GM23338 (cell line): ENCODE results near the gene ATXN2.
A peak's percentile ranks its signal among the peaks of the same experiment; 100 is the strongest.

ENCODE experiments used
- CTCF ChIP-seq, 2 experiments: fragments of 200-600 bp in 1 of 2; sonication (generic) in 1 of 2; conservative IDR thresholded peaks; 2 replicates each; pipeline versions ENCODE4 v1.5.1 to v1.6.1; 2016 to 2017; ENCODE audit warnings: antibody characterized with exemption in 2 of 2, low read depth in 2 of 2, mild to moderate bottlenecking in 2 of 2, moderate library complexity in 1 of 2
- EZH2 ChIP-seq: fragments of 200-600 bp; sonication (generic); IDR thresholded peaks from one replicate; pipeline ENCODE4 v1.8.0; 2017; ENCODE audit warnings: antibody characterized with exemption, mild to moderate bottlenecking, low read depth; ENCODE audit not compliant: unreplicated experiment
- EZH2phosphoT487 ChIP-seq: fragments of 200-600 bp; sonication (generic); IDR thresholded peaks from one replicate; pipeline ENCODE4 v1.8.1; 2018; ENCODE audit warnings: antibody characterized with exemption; ENCODE audit not compliant: unreplicated experiment
- JUNB ChIP-seq: IDR thresholded peaks from one replicate; pipeline ENCODE4 v1.6.1; 2016; ENCODE audit warnings: antibody characterized with exemption; ENCODE audit not compliant: unreplicated experiment
- NANOG ChIP-seq: IDR thresholded peaks from 2 replicates; pipeline ENCODE4 v1.6.1; 2016; ENCODE audit warnings: antibody characterized with exemption, borderline replicate concordance
- POLR2AphosphoS5 ChIP-seq: IDR thresholded peaks from 2 replicates; pipeline ENCODE4 v1.6.1; 2016; ENCODE audit warnings: antibody characterized with exemption, low read depth
- REST ChIP-seq: IDR thresholded peaks from one replicate; pipeline ENCODE4 v1.6.1; 2018; ENCODE audit warnings: antibody characterized with exemption; ENCODE audit not compliant: unreplicated experiment
- STAT1 ChIP-seq: IDR thresholded peaks from one replicate; pipeline ENCODE4 v1.6.1; 2016; ENCODE audit warnings: antibody characterized with exemption; ENCODE audit not compliant: unreplicated experiment
- TF ChIP-seq, protein P1 (sequence below): fragments of 250-450 bp; sonication (Bioruptor Pico); IDR thresholded peaks from 2 replicates; pipeline ENCODE4 v1.5.0; 2020; ENCODE audit warnings: mild to moderate bottlenecking, moderate library complexity
- TF ChIP-seq, protein P2 (sequence below): IDR thresholded peaks from 2 replicates; pipeline ENCODE4 v1.6.1; 2016; ENCODE audit warnings: antibody characterized with exemption

DNA sequence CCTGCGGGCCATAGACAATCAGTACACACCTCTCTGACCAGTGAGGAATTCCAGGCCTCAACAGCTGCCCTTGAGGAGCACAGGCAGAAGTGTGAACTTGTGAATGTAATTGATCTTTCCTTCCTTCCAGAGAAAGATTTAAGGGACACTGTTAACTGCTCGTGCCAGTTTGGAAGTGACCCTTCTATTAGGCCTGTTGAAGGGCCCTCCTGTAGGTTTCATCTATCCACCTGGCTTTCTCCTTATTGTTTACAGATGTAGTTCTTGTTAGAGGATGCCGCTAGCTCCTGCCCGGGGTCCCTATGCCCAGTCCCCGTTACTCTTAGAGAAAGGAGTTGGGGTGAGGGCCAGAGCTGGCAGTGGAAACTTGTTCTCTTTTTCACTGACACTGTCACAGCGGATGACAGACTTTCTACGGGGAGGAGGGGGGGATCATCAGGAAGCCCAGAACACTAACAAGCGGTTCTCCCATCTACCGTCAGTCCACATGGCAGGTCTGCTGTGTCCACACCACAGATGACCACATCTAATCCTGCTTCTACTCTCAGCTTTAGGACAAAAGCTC, 150.8 kb downstream of the ATXN2 start:
- no peak for TF ChIP-seq POLR2AphosphoS5
- TF ChIP-seq CTCF (conservative IDR thresholded peaks at IDR 0.05; ENCODE audit: low read depth in 2 of 2): 0 out of 4 replicates have a peak, but pooled peaks of 1 of the 2 experiments have one; percentile 3
- no peak for TF ChIP-seq EZH2
- TF ChIP-seq REST: no peak
- TF ChIP-seq STAT1: no peak
- no peak for TF ChIP-seq EZH2phosphoT487
- TF ChIP-seq, protein P1, sequence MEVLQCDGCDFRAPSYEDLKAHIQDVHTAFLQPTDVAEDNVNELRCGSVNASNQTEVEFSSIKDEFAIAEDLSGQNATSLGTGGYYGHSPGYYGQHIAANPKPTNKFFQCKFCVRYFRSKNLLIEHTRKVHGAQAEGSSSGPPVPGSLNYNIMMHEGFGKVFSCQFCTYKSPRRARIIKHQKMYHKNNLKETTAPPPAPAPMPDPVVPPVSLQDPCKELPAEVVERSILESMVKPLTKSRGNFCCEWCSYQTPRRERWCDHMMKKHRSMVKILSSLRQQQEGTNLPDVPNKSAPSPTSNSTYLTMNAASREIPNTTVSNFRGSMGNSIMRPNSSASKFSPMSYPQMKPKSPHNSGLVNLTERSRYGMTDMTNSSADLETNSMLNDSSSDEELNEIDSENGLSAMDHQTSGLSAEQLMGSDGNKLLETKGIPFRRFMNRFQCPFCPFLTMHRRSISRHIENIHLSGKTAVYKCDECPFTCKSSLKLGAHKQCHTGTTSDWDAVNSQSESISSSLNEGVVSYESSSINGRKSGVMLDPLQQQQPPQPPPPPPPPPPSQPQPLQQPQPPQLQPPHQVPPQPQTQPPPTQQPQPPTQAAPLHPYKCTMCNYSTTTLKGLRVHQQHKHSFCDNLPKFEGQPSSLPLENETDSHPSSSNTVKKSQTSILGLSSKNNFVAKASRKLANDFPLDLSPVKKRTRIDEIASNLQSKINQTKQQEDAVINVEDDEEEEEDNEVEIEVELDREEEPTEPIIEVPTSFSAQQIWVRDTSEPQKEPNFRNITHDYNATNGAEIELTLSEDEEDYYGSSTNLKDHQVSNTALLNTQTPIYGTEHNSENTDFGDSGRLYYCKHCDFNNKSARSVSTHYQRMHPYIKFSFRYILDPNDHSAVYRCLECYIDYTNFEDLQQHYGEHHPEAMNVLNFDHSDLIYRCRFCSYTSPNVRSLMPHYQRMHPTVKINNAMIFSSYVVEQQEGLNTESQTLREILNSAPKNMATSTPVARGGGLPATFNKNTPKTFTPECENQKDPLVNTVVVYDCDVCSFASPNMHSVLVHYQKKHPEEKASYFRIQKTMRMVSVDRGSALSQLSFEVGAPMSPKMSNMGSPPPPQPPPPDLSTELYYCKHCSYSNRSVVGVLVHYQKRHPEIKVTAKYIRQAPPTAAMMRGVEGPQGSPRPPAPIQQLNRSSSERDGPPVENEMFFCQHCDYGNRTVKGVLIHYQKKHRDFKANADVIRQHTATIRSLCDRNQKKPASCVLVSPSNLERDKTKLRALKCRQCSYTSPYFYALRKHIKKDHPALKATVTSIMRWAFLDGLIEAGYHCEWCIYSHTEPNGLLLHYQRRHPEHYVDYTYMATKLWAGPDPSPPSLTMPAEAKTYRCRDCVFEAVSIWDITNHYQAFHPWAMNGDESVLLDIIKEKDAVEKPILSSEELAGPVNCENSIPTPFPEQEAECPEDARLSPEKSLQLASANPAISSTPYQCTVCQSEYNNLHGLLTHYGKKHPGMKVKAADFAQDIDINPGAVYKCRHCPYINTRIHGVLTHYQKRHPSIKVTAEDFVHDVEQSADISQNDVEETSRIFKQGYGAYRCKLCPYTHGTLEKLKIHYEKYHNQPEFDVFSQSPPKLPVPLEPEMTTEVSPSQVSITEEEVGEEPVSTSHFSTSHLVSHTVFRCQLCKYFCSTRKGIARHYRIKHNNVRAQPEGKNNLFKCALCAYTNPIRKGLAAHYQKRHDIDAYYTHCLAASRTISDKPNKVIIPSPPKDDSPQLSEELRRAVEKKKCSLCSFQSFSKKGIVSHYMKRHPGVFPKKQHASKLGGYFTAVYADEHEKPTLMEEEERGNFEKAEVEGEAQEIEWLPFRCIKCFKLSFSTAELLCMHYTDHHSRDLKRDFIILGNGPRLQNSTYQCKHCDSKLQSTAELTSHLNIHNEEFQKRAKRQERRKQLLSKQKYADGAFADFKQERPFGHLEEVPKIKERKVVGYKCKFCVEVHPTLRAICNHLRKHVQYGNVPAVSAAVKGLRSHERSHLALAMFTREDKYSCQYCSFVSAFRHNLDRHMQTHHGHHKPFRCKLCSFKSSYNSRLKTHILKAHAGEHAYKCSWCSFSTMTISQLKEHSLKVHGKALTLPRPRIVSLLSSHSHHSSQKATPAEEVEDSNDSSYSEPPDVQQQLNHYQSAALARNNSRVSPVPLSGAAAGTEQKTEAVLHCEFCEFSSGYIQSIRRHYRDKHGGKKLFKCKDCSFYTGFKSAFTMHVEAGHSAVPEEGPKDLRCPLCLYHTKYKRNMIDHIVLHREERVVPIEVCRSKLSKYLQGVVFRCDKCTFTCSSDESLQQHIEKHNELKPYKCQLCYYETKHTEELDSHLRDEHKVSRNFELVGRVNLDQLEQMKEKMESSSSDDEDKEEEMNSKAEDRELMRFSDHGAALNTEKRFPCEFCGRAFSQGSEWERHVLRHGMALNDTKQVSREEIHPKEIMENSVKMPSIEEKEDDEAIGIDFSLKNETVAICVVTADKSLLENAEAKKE (CRISPR knock-in tag): no peak
- no peak for TF ChIP-seq JUNB
- TF ChIP-seq, protein P2, sequence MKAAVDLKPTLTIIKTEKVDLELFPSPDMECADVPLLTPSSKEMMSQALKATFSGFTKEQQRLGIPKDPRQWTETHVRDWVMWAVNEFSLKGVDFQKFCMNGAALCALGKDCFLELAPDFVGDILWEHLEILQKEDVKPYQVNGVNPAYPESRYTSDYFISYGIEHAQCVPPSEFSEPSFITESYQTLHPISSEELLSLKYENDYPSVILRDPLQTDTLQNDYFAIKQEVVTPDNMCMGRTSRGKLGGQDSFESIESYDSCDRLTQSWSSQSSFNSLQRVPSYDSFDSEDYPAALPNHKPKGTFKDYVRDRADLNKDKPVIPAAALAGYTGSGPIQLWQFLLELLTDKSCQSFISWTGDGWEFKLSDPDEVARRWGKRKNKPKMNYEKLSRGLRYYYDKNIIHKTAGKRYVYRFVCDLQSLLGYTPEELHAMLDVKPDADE: no peak
- no peak for TF ChIP-seq NANOG
